HUES6 (cell line): ENCODE measurements around the gene TBC1D24.

Source experiments
- H3K27ac ChIP-seq: 2 replicates; pipeline ENCODE4 v1.7.0; 2013; ENCODE audit warnings: low read depth, mild to moderate bottlenecking, low read length, inconsistent platforms
- H3K27me3 ChIP-seq: 2 replicates; pipeline ENCODE4 v1.6.1; 2013; ENCODE audit warnings: low read length; ENCODE audit not compliant: control insufficient read depth, insufficient read depth
- H3K36me3 ChIP-seq: 2 replicates; pipeline ENCODE4 v1.6.1; 2013; ENCODE audit warnings: low read length; ENCODE audit not compliant: control insufficient read depth, insufficient read depth
- H3K4me1 ChIP-seq: 2 replicates; pipeline ENCODE4 v1.6.1; 2013; ENCODE audit warnings: low read length; ENCODE audit not compliant: control insufficient read depth, insufficient read depth
- H3K4me3 ChIP-seq: 2 replicates; pipeline ENCODE4 v1.5.1; 2013; ENCODE audit warnings: low read depth, low read length
- H3K9ac ChIP-seq: one replicate; pipeline ENCODE4 v1.6.1; 2013; ENCODE audit warnings: mild to moderate bottlenecking, low read length
- H3K9me3 ChIP-seq: 2 replicates; pipeline ENCODE4 v1.6.1; 2013; ENCODE audit warnings: low read depth, low read length; ENCODE audit not compliant: control insufficient read depth, insufficient read depth

Gene TBC1D24

GRCh38 chr16:2493605-2494004 lies 18.7 kb downstream of the TBC1D24 start:
- no peak overlapping the region for H3K27ac ChIP-seq
- H3K27me3 ChIP-seq: no peaks in the 10 kb centered on the region
- no peak overlapping the region for H3K4me3 ChIP-seq
- H3K36me3 ChIP-seq: peaks cover 24% of the 10 kb centered on the region; the same call in 1 of the 2 replicates
- H3K9ac ChIP-seq: no peak overlapping the region
- no peaks in the 10 kb centered on the region for H3K4me1 ChIP-seq
- no peaks in the 10 kb centered on the region for H3K9me3 ChIP-seq

GRCh38 chr16:2494616-2495015 lies 19.7 kb downstream of the TBC1D24 start:
- H3K27ac ChIP-seq: no peak overlapping the region

GRCh38 chr16:2495041-2495440 lies 20.1 kb downstream of the TBC1D24 start:
- Histone ChIP-seq H3K4me1 (no peaks in the 10 kb centered on the region), H3K9ac (no peak overlapping the region), H3K36me3 (peaks cover 24% of the 10 kb centered on the region; the same call in 1 of the 2 replicates), H3K27ac (no peak overlapping the region), H3K4me3 (no peak overlapping the region), H3K9me3 (no peaks in the 10 kb centered on the region), H3K27me3 (no peaks in the 10 kb centered on the region)

More at GRCh38 chr16:2494616-2495015, 19.7 kb downstream of the TBC1D24 start:
- no peaks in the 10 kb centered on the region for H3K4me1 ChIP-seq
- H3K9ac ChIP-seq: no peak overlapping the region
- H3K9me3 ChIP-seq: no peaks in the 10 kb centered on the region
- no peaks in the 10 kb centered on the region for H3K27me3 ChIP-seq
- peaks cover 24% of the 10 kb centered on the region; the same call in 1 of the 2 replicates for H3K36me3 ChIP-seq
- H3K4me3 ChIP-seq: no peak overlapping the region

GRCh38 chr16:2496223-2497115 lies 21.5 kb downstream of the TBC1D24 start:
- peaks cover 24% of the 10 kb centered on the region; the same call in 1 of the 2 replicates for H3K36me3 ChIP-seq
- H3K9ac ChIP-seq: no peak overlapping the region
- no peak overlapping the region for H3K27ac ChIP-seq
- no peaks in the 10 kb centered on the region for H3K27me3 ChIP-seq
- no peaks in the 10 kb centered on the region for H3K9me3 ChIP-seq
- no peak overlapping the region for H3K4me3 ChIP-seq
- peaks cover 5% of the 10 kb centered on the region for H3K4me1 ChIP-seq

GRCh38 chr16:2497116-2497630 lies 22.2 kb downstream of the TBC1D24 start:
- Histone ChIP-seq H3K36me3 (peaks cover 24% of the 10 kb centered on the region; the same call in 1 of the 2 replicates), H3K27ac (no peak overlapping the region), H3K4me3 (no peak overlapping the region), H3K9ac (no peak overlapping the region), H3K9me3 (no peaks in the 10 kb centered on the region), H3K4me1 (peaks cover 11% of the 10 kb centered on the region), H3K27me3 (no peaks in the 10 kb centered on the region)

- Histone ChIP-seq H3K4me3 (no peak overlapping the region), H3K27ac (no peak overlapping the region), H3K36me3 (peaks cover 24% of the 10 kb centered on the region; the same call in 1 of the 2 replicates), H3K9me3 (no peaks in the 10 kb centered on the region), H3K9ac (no peak overlapping the region), H3K4me1 (peaks cover 11% of the 10 kb centered on the region), H3K27me3 (no peaks in the 10 kb centered on the region)
Observed at GRCh38 chr16:2497695-2498484, 23.0 kb downstream of the TBC1D24 start.

- Histone ChIP-seq H3K4me1 (peaks cover 11% of the 10 kb centered on the region), H3K9ac (no peak overlapping the region), H3K36me3 (peaks cover 24% of the 10 kb centered on the region; the same call in 1 of the 2 replicates), H3K27me3 (no peaks in the 10 kb centered on the region), H3K27ac (no peak overlapping the region), H3K9me3 (no peaks in the 10 kb centered on the region), H3K4me3 (no peak overlapping the region)
Observed at GRCh38 chr16:2498531-2499253, 23.8 kb downstream of the TBC1D24 start.

GRCh38 chr16:2499454-2499853 lies 24.5 kb downstream of the TBC1D24 start:
- Histone ChIP-seq H3K4me3 (no peak overlapping the region), H3K9me3 (no peaks in the 10 kb centered on the region), H3K36me3 (peaks cover 24% of the 10 kb centered on the region; the same call in 1 of the 2 replicates), H3K27me3 (no peaks in the 10 kb centered on the region), H3K27ac (no peak overlapping the region), H3K4me1 (peaks cover 11% of the 10 kb centered on the region), H3K9ac (no peak overlapping the region)

GRCh38 chr16:2499890-2500429 lies 25.0 kb downstream of the TBC1D24 start:
- peaks cover 11% of the 10 kb centered on the region for H3K4me1 ChIP-seq

GRCh38 chr16:2500430-2500917 lies 25.5 kb downstream of the TBC1D24 start:
- 0 out of 2 replicates have a peak overlapping the region, but pooled peaks have one; percentile 29 for H3K27ac ChIP-seq
- no peak overlapping the region for H3K9ac ChIP-seq

More at GRCh38 chr16:2499890-2500429, 25.0 kb downstream of the TBC1D24 start:
- Histone ChIP-seq H3K9me3 (no peaks in the 10 kb centered on the region), H3K4me3 (no peak overlapping the region), H3K27ac (no peak overlapping the region), H3K9ac (no peak overlapping the region), H3K27me3 (no peaks in the 10 kb centered on the region), H3K36me3 (peaks cover 24% of the 10 kb centered on the region; the same call in 1 of the 2 replicates)

More at GRCh38 chr16:2500430-2500917, 25.5 kb downstream of the TBC1D24 start:
- no peak overlapping the region for H3K4me3 ChIP-seq
- peaks cover 24% of the 10 kb centered on the region; the same call in 1 of the 2 replicates for H3K36me3 ChIP-seq
- H3K4me1 ChIP-seq: peaks cover 11% of the 10 kb centered on the region
- H3K9me3 ChIP-seq: no peaks in the 10 kb centered on the region
- H3K27me3 ChIP-seq: no peaks in the 10 kb centered on the region
